Endothelial cell of umbilical vein (primary cell): Measurements from ENCODE around the gene KIF15. TPM values are rescaled to one million over a fixed set of nuclear protein-coding genes. Genes with fewer than 3 reads are reported as not detected.

ENCODE experiments used
- BruUV-seq: library from RNA; stranded (reverse); fragments of 400-500 nt; replicated peaks from 2 replicates; lab custom pipeline; 2021; lab: Mats Ljungman, UMichigan
- CTCF ChIA-PET: fragments of 300-600, 350-600 bp; sonication (Branson Sonifier 250); formaldehyde crosslinking; loops from one replicate; lab custom pipeline; 2021; ENCODE audit warnings: antibody characterized with exemption, inconsistent platforms; lab: Charles Lee
- POLR2A ChIA-PET: fragments of 300-600, 350-600 bp; sonication (Branson Sonifier 250); formaldehyde crosslinking; loops from one replicate; lab custom pipeline; 2021; ENCODE audit warnings: antibody characterized with exemption, inconsistent platforms; lab: Charles Lee
- DNase-seq: peaks from one replicate; pipeline ENCODE4 v3.0.0-alpha.2; 2011; ENCODE audit warnings: low read depth, low spot score
- FAIRE-seq: peaks from 2 replicates; lab custom pipeline; 2011; peaks lifted over from hg19 to GRCh38; lab: Jason Lieb, UNC
- H2AFZ ChIP-seq: 2 replicates; pipeline ENCODE4 v1.6.0; 2012; ENCODE audit warnings: low read depth, low read length, control low read depth, inconsistent platforms
- H3K27ac ChIP-seq: 2 replicates; pipeline ENCODE4 v1.5.1; 2011; ENCODE audit warnings: low read depth, mild to moderate bottlenecking, control low read depth, low read length, moderate library complexity; ENCODE audit not compliant: insufficient read depth
- H3K27me3 ChIP-seq, 2 experiments: 2 replicates each; pipeline versions ENCODE4 v1.6.0 to v1.6.1; 2011; ENCODE audit warnings: low read length in 2 of 2, mixed read lengths in 1 of 2; ENCODE audit not compliant: control insufficient read depth in 2 of 2, insufficient read depth in 2 of 2
- H3K36me3 ChIP-seq, 2 experiments: 2 replicates in 1 of 2; 3 replicates in 1 of 2; pipeline ENCODE4 v1.5.1; 2011; ENCODE audit warnings: low read length in 2 of 2, mild to moderate bottlenecking in 1 of 2, moderate library complexity in 1 of 2; ENCODE audit not compliant: control insufficient read depth in 2 of 2, insufficient read depth in 2 of 2; ENCODE audit errors: extremely low read depth in 1 of 2
- H3K4me1 ChIP-seq: 3 replicates; pipeline ENCODE4 v1.5.1; 2011; ENCODE audit warnings: mild to moderate bottlenecking, low read length; ENCODE audit not compliant: control insufficient read depth, insufficient read depth; ENCODE audit errors: extremely low read depth
- H3K4me2 ChIP-seq: 2 replicates; pipeline ENCODE4 v1.6.1; 2011; ENCODE audit warnings: low read length, control low read depth, mixed read lengths; ENCODE audit not compliant: insufficient read depth
- H3K4me3 ChIP-seq, 3 experiments: fragments of 200-600 bp in 1 of 3; sonication (generic), shearing (Covaris generic) in 1 of 3; replicated peaks in 1 of 3; 2 replicates each; pipeline ENCODE4 v1.5.1; 2011 to 2016; ENCODE audit warnings: control low read depth in 3 of 3, low read length in 3 of 3, mild to moderate bottlenecking in 2 of 3, inconsistent platforms in 1 of 3, low read depth in 1 of 3, moderate library complexity in 1 of 3; ENCODE audit not compliant: insufficient read depth in 1 of 3
- H3K79me2 ChIP-seq: 2 replicates; pipeline ENCODE4 v1.6.0; 2012; ENCODE audit warnings: low read length, inconsistent platforms; ENCODE audit not compliant: control insufficient read depth, insufficient read depth
- H3K9ac ChIP-seq: replicated peaks from 2 replicates; pipeline ENCODE3; 2011; ENCODE audit warnings: low read length, control low read depth; ENCODE audit not compliant: insufficient read depth; ENCODE audit errors: extremely low read depth
- H3K9me1 ChIP-seq: replicated peaks from 3 replicates; pipeline ENCODE4 v1.6.0; 2011; ENCODE audit warnings: mild to moderate bottlenecking, low read length; ENCODE audit not compliant: control insufficient read depth, insufficient read depth; ENCODE audit errors: extremely low read depth
- H3K9me3 ChIP-seq: replicated peaks from 2 replicates; pipeline ENCODE4 v1.5.1; 2012; ENCODE audit warnings: low read length, inconsistent platforms; ENCODE audit not compliant: control insufficient read depth, insufficient read depth
- H4K20me1 ChIP-seq: replicated peaks from 2 replicates; pipeline ENCODE3; 2011; ENCODE audit warnings: mild to moderate bottlenecking, low read length; ENCODE audit not compliant: control insufficient read depth, insufficient read depth; ENCODE audit errors: extremely low read depth
- CTCF ChIP-seq, 2 donors: IDR thresholded peaks; 1 replicate in 1 of 2; 2 replicates in 1 of 2; pipeline ENCODE4 v1.5.1; 2011; ENCODE audit warnings: low read length in 2 of 2, mild to moderate bottlenecking in 2 of 2, moderate library complexity in 2 of 2, control low read depth in 1 of 2, inconsistent platforms in 1 of 2, low read depth in 1 of 2; ENCODE audit not compliant: insufficient read depth in 1 of 2; ENCODE audit errors: extremely low read depth in 1 of 2
- EZH2 ChIP-seq: IDR thresholded peaks from 2 replicates; pipeline ENCODE4 v1.6.1; 2012; ENCODE audit warnings: borderline replicate concordance, low read depth, mild to moderate bottlenecking, moderate library complexity, low read length, inconsistent platforms; ENCODE audit not compliant: severe bottlenecking
- FOS ChIP-seq: IDR thresholded peaks from 2 replicates; pipeline ENCODE4 v1.6.1; 2011; ENCODE audit warnings: mild to moderate bottlenecking, low read length, moderate library complexity, borderline replicate concordance; ENCODE audit not compliant: insufficient read depth
- GATA2 ChIP-seq: IDR thresholded peaks from 2 replicates; pipeline ENCODE4 v1.7.0; 2011; ENCODE audit warnings: low read depth, mild to moderate bottlenecking, moderate library complexity, mixed read lengths, low read length; ENCODE audit not compliant: insufficient read length, insufficient read depth
- JUN ChIP-seq: IDR thresholded peaks from 2 replicates; pipeline ENCODE4 v1.6.1; 2011; ENCODE audit warnings: borderline replicate concordance, low read depth; ENCODE audit not compliant: insufficient read length, insufficient read depth
- MAX ChIP-seq: IDR thresholded peaks from 2 replicates; pipeline ENCODE4 v1.6.1; 2011; ENCODE audit not compliant: insufficient read depth, insufficient read length
- MYC ChIP-seq: IDR thresholded peaks from one replicate; pipeline ENCODE4 v1.6.1; 2011; ENCODE audit warnings: mild to moderate bottlenecking, low read depth, low read length
- POLR2A ChIP-seq: IDR thresholded peaks from 2 replicates; pipeline ENCODE4 v1.6.1; 2012; ENCODE audit warnings: low read depth, mild to moderate bottlenecking, control low read depth, low read length
- POLR2AphosphoS5 ChIP-seq: IDR thresholded peaks from 2 replicates; pipeline ENCODE4 v1.6.1; 2012; ENCODE audit warnings: low read depth, mild to moderate bottlenecking, control low read depth, low read length, moderate library complexity; ENCODE audit not compliant: insufficient read depth
- dilution Hi-C: fragments of 300-500 bp; cut with MboI; formaldehyde crosslinking; loops from one replicate; pipeline ENCODE4 v1.15.0; 2019; ENCODE audit warnings: low sequenced_read_pairs; ENCODE audit not compliant: extremely low pct_ligation_motif_present
- intact Hi-C: fragments of 100-400 bp; cut with micrococcal nuclease; formaldehyde crosslinking; loops from one replicate; pipeline ENCODE4 v1.10.0; 2022
- polyA plus RNA-seq, 4 experiments: library from polyadenylated mRNA; depleted of rRNA in 3 of 4; stranded (reverse) in 3 of 4; unstranded in 1 of 4; fragments of >200 nt; gene quantifications; 2 replicates each; pipeline versions ENCODE4 v1.2.1 to v1.2.3, GENCODE V29; 2011 to 2012; ENCODE audit warnings: missing spikeins in 1 of 4
- total RNA-seq: library from RNA; stranded (reverse); gene quantifications from 2 replicates; pipeline ENCODE4 v1.2.3, GENCODE V29; 2021

KIF15 gene
- total and polyA plus RNA-seq, 2 donors (not counting 3 experiments of a cell fraction or from before 2014, with no cell fraction given) = 2.2 to 21.6 TPM

- no peak for FAIRE-seq
- no peak for DNase-seq
- ChIA-PET POLR2A (interaction anchor here (1.2 kb wide), 1 partner anchor 49 kb away, joined by 3 read pairs; the partner anchor contains the start of gene ZNF502), CTCF (interaction anchor here (0.7 to 1.6 kb wide), 3 partner anchors 49 to 152 kb away, joined by 3 to 5 read pairs (median 3); partner anchors contain the start of gene ZNF502)
- no peaks in the 10 kb centered on the region for H3K27me3 ChIP-seq
- intact Hi-C loops (loop anchor here (1.0 to 5.0 kb wide), 6 partner anchors 32 to 438 kb away; partner anchors contain the start of genes ZNF35, ZNF501 and ZNF502), dilution Hi-C loops (no loop called here)
- H3K4me3 ChIP-seq = peak overlapping the region; percentile 57 to 91 (median 81)
- peaks cover 6% of the 10 kb centered on the region for H3K4me1 ChIP-seq
- BruUV-seq = TSS peak; percentile 79
- H3K9me3 ChIP-seq = no peaks in the 10 kb centered on the region
- peak overlapping the region; percentile 90 for H3K4me2 ChIP-seq
- peak overlapping the region; percentile 80 for H3K27ac ChIP-seq
- no peak for TF ChIP-seq MYC
- no peak for TF ChIP-seq EZH2
- no peak for TF ChIP-seq JUN
- no peak for TF ChIP-seq POLR2AphosphoS5
- no peak for TF ChIP-seq GATA2
- TF ChIP-seq POLR2A = no peak
- TF ChIP-seq CTCF (IDR thresholded peaks at IDR 0.05; ENCODE audit: extremely low read depth in 1 of 2, insufficient read depth in 1 of 2, low read depth in 1 of 2, low read length in 2 of 2) = no peak
- no peak for TF ChIP-seq MAX
- no peak for TF ChIP-seq FOS
- H3K9me1 ChIP-seq = no peaks in the 10 kb centered on the region
- peak overlapping the region; percentile 93 for H3K9ac ChIP-seq
- no peaks in the 10 kb centered on the region for H3K36me3 ChIP-seq
- peaks cover 62% of the 10 kb centered on the region for H3K79me2 ChIP-seq
- H4K20me1 ChIP-seq = no peaks in the 10 kb centered on the region
- peak overlapping the region; percentile 95 for H2AFZ ChIP-seq
Measured at GRCh38 chr3:44761101-44761423, 532 bp upstream of the KIF15 start.
